IMR-90 (cell line): Measurements from ENCODE around the gene POLR3G. TPM values are rescaled to one million over a fixed set of nuclear protein-coding genes. Genes with fewer than 3 reads are reported as not detected.

ENCODE experiments used
- ATAC-seq: fragments of 200-7000 bp; cut with Tn5 transposase; 2 replicates; pipeline ENCODE4 v1.9.1; 2020; ENCODE audit warnings: low read depth, mild to moderate bottlenecking, moderate library complexity
- BruUV-seq: library from RNA; stranded (reverse); fragments of 400-500 nt; replicated peaks from 2 replicates; lab custom pipeline; 2021; lab: Mats Ljungman, UMichigan
- CTCF ChIA-PET: fragments of 300-600 bp; formaldehyde crosslinking; extraction: SDS; loops from one replicate; lab custom pipeline; 2021; ENCODE audit warnings: antibody characterized with exemption; lab: Yijun Ruan, JAX
- POLR2A ChIA-PET: fragments of 300-600 bp; sonication (Branson Sonifier 250); formaldehyde crosslinking; loops from one replicate; lab custom pipeline; 2022; ENCODE audit warnings: antibody characterized with exemption; ENCODE audit not compliant: unreplicated experiment; lab: Charles Lee
- DNase-seq: peaks from one replicate; pipeline ENCODE4 v3.0.0; 2013
- H2AFZ ChIP-seq: replicated peaks from 2 replicates; pipeline ENCODE3; 2013; ENCODE audit warnings: low read length, mild to moderate bottlenecking; ENCODE audit not compliant: poor library complexity
- H2AK5ac ChIP-seq: 2 replicates; pipeline ENCODE4 v1.6.1; 2013; ENCODE audit warnings: low read depth, low read length, inconsistent platforms
- H2AK9ac ChIP-seq: replicated peaks from 2 replicates; pipeline ENCODE3; 2013; ENCODE audit warnings: mild to moderate bottlenecking, low read depth, low read length, moderate library complexity; ENCODE audit not compliant: poor library complexity
- H2BK120ac ChIP-seq: 2 replicates; pipeline ENCODE4 v1.6.1; 2013; ENCODE audit warnings: low read depth, low read length, inconsistent platforms
- H2BK15ac ChIP-seq: 3 replicates; pipeline ENCODE4 v1.6.1; 2013; ENCODE audit warnings: low read depth, low read length, inconsistent platforms
- H2BK20ac ChIP-seq: 2 replicates; pipeline ENCODE4 v1.6.1; 2013; ENCODE audit warnings: low read depth, mild to moderate bottlenecking, inconsistent platforms, low read length, moderate library complexity
- H2BK5ac ChIP-seq: 2 replicates; pipeline ENCODE4 v1.6.1; 2013; ENCODE audit warnings: mild to moderate bottlenecking, low read depth, low read length, inconsistent platforms; ENCODE audit not compliant: poor library complexity, severe bottlenecking
- H3K14ac ChIP-seq: replicated peaks from 2 replicates; pipeline ENCODE4 v1.6.1; 2013; ENCODE audit warnings: low read depth, low read length, inconsistent platforms
- H3K18ac ChIP-seq: 2 replicates; pipeline ENCODE4 v1.6.1; 2013; ENCODE audit warnings: low read depth, low read length, control low read depth
- H3K23ac ChIP-seq: 2 replicates; pipeline ENCODE4 v1.6.1; 2013; ENCODE audit warnings: low read depth, low read length, inconsistent platforms
- H3K27ac ChIP-seq: 2 replicates; pipeline ENCODE4 v1.5.1; 2013; ENCODE audit warnings: mild to moderate bottlenecking, control low read depth, low read length; ENCODE audit not compliant: insufficient read depth
- H3K27me3 ChIP-seq: 2 replicates; pipeline ENCODE4 v1.6.1; 2013; ENCODE audit warnings: low read length; ENCODE audit not compliant: control insufficient read depth, insufficient read depth
- H3K36me3 ChIP-seq: 2 replicates; pipeline ENCODE4 v1.6.1; 2013; ENCODE audit warnings: low read length, mixed read lengths; ENCODE audit not compliant: control insufficient read depth, insufficient read depth
- H3K4ac ChIP-seq: 2 replicates; pipeline ENCODE4 v1.6.1; 2013; ENCODE audit warnings: low read depth, low read length, inconsistent platforms
- H3K4me1 ChIP-seq: 2 replicates; pipeline ENCODE4 v1.6.1; 2013; ENCODE audit warnings: low read length, mixed read lengths; ENCODE audit not compliant: control insufficient read depth, insufficient read depth
- H3K4me2 ChIP-seq: 2 replicates; pipeline ENCODE4 v1.6.1; 2013; ENCODE audit warnings: low read depth, mild to moderate bottlenecking, control low read depth, low read length, moderate library complexity
- H3K4me3 ChIP-seq: 2 replicates; pipeline ENCODE4 v1.5.1; 2013; ENCODE audit warnings: low read depth, mild to moderate bottlenecking, control low read depth, low read length, moderate library complexity; ENCODE audit not compliant: insufficient read depth
- H3K56ac ChIP-seq: 2 replicates; pipeline ENCODE4 v1.6.1; 2013; ENCODE audit warnings: low read length, inconsistent platforms; ENCODE audit not compliant: insufficient read depth; ENCODE audit errors: extremely low read depth
- H3K79me1 ChIP-seq, 2 experiments: 2 replicates each; pipeline ENCODE4 v1.6.1; 2013; ENCODE audit warnings: low read length in 2 of 2, inconsistent platforms in 1 of 2, low read depth in 1 of 2
- H3K9ac ChIP-seq: 2 replicates; pipeline ENCODE4 v1.6.1; 2013; ENCODE audit warnings: low read depth, low read length, control low read depth
- H3K9me1 ChIP-seq: 2 replicates; pipeline ENCODE4 v1.6.1; 2013; ENCODE audit warnings: low read length, inconsistent platforms; ENCODE audit not compliant: insufficient read depth
- H3K9me3 ChIP-seq: 2 replicates; pipeline ENCODE4 v1.6.1; 2013; ENCODE audit warnings: low read length; ENCODE audit not compliant: control insufficient read depth, insufficient read depth
- H4K20me1 ChIP-seq: 2 replicates; pipeline ENCODE4 v1.6.1; 2013; ENCODE audit warnings: low read length, inconsistent platforms; ENCODE audit not compliant: insufficient read depth
- H4K5ac ChIP-seq: 2 replicates; pipeline ENCODE4 v1.6.1; 2013; ENCODE audit warnings: mild to moderate bottlenecking, low read depth, low read length, control low read depth
- H4K8ac ChIP-seq, 2 experiments: 2 replicates each; pipeline ENCODE4 v1.6.1; 2013; ENCODE audit warnings: low read depth in 2 of 2, low read length in 2 of 2, control low read depth in 1 of 2, inconsistent platforms in 1 of 2
- H4K91ac ChIP-seq: 2 replicates; pipeline ENCODE4 v1.6.1; 2013; ENCODE audit warnings: low read depth, low read length, inconsistent platforms; ENCODE audit not compliant: insufficient read depth
- CEBPB ChIP-seq: IDR thresholded peaks from 2 replicates; pipeline ENCODE4 v1.6.1; 2012; ENCODE audit warnings: low read depth, low read length, improper control_type of control experiment
- MAZ ChIP-seq: IDR thresholded peaks from 2 replicates; pipeline ENCODE4 v1.6.1; 2012; ENCODE audit warnings: low read depth, mild to moderate bottlenecking, low read length, improper control_type of control experiment, moderate library complexity, borderline replicate concordance
- MXI1 ChIP-seq: IDR thresholded peaks from 2 replicates; pipeline ENCODE4 v1.6.1; 2012; ENCODE audit warnings: low read depth, mild to moderate bottlenecking, low read length, moderate library complexity, borderline replicate concordance
- RAD21 ChIP-seq: IDR thresholded peaks from 2 replicates; pipeline ENCODE4 v1.6.1; 2012; ENCODE audit warnings: low read length, improper control_type of control experiment
- WGBS, 2 experiments: methylation state at CpG; one replicate each; pipeline versions ENCODE4 v1.1.5 to v1.1.7; 2013; ENCODE audit warnings: missing lambda C conversion rate in 2 of 2; ENCODE audit not compliant: insufficient read length in 1 of 2; ENCODE audit errors: extremely low coverage in 2 of 2; 5-methylcytosine and 5-hydroxymethylcytosine counted together
- dilution Hi-C: fragments of 300-500 bp; cut with HindIII; formaldehyde crosslinking; loops from one replicate; pipeline ENCODE4 v1.14.3; 2018; ENCODE audit warnings: low sequenced_read_pairs; ENCODE audit not compliant: unreplicated experiment
- in situ Hi-C: fragments of 300-500 bp; cut with MboI; formaldehyde crosslinking; loops from 3 replicates; pipeline ENCODE4 v1.14.3; 2019; ENCODE audit warnings: low sequenced_read_pairs, inconsistent platforms, mixed read lengths
- intact Hi-C: fragments of 100-400 bp; cut with micrococcal nuclease; formaldehyde crosslinking; loops from 2 replicates; pipeline ENCODE4 v1.10.0; 2022
- polyA plus RNA-seq, 3 experiments: library from polyadenylated mRNA; depleted of rRNA; stranded (reverse); fragments of >200 nt; gene quantifications; 2 replicates each; pipeline ENCODE4 v1.2.3, GENCODE V29; 2012; ENCODE audit warnings: low replicate concordance in 1 of 3
- total RNA-seq: library from RNA; depleted of rRNA; stranded (reverse); fragments of >200 nt; gene quantifications from 2 replicates; pipeline ENCODE4 v1.2.3, GENCODE V29; 2012
- TF ChIP-seq, protein P1 (sequence below): fragments of 150-350 bp; IDR thresholded peaks from 2 replicates; pipeline ENCODE4 v1.6.1; 2016; ENCODE audit warnings: low read depth, mild to moderate bottlenecking, low read length, moderate library complexity, borderline replicate concordance
- TF ChIP-seq, protein P2 (sequence below): fragments of 150-350 bp; IDR thresholded peaks from 2 replicates; pipeline ENCODE4 v1.6.1; 2017; ENCODE audit warnings: mild to moderate bottlenecking, antibody characterized with exemption, low read length, low read depth
- TF ChIP-seq, protein P3 (sequence below): conservative IDR thresholded peaks from 2 replicates; pipeline ENCODE4 v1.5.1; 2012; ENCODE audit warnings: mild to moderate bottlenecking, low read depth, low read length, improper control_type of control experiment

Gene POLR3G
- total and polyA plus RNA-seq, 2 of the 4 experiments (the other 2 are of a cell fraction), result 10.6 to 11.6 TPM

DNA sequence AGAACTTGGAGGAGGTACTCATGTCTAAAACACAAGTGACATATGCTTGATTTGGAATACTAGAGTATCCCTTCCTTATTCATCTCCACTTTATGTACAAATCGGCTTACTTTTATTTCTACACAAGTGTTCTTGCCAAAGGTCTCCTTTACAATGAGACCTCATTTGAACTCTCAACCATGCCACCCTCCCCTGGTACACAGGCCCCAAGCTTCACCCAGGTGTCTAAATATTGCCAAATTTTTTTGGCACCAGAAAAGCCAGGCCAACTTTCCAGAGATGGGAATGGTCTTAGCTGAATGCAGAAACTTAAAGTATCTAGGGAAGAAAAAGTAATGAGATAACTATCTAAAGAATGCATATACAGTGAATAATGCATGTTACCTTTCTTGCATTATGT lies 35.8 kb downstream of the POLR3G start:
- Histone ChIP-seq H3K56ac (no peak overlapping the region), H2AK5ac (no peak overlapping the region), H2BK5ac (no peak overlapping the region), H3K9me3 (no peaks in the 10 kb centered on the region), H3K4me2 (no peak overlapping the region), H3K36me3 (peaks cover 2% of the 10 kb centered on the region; the same call in 1 of the 2 replicates), H2BK15ac (no peak overlapping the region), H4K20me1 (no peaks in the 10 kb centered on the region), H3K4ac (no peak overlapping the region), H3K27me3 (no peaks in the 10 kb centered on the region), H2AK9ac (no peak overlapping the region), H4K8ac (no peak overlapping the region), H4K5ac (no peak overlapping the region), H3K79me1 (no peaks in the 10 kb centered on the region; a peak in 1 of 4 replicates), H2AFZ (no peak overlapping the region), H3K4me3 (no peak overlapping the region), H3K14ac (no peak overlapping the region), H3K9me1 (no peaks in the 10 kb centered on the region), H3K27ac (no peak overlapping the region), H3K9ac (no peak overlapping the region), H2BK120ac (no peak overlapping the region), H4K91ac (no peak overlapping the region), H3K18ac (no peak overlapping the region), H3K23ac (no peak overlapping the region), H2BK20ac (no peak overlapping the region), H3K4me1 (peaks cover 2% of the 10 kb centered on the region; the same call in 1 of the 2 replicates)
- in situ Hi-C loops, result no loop called here
- no TSS peak for BruUV-seq
- WGBS, 2 experiments, result no CpG with 5 or more reads among the region's 1 CpG
- DNase-seq (no peak), ATAC-seq (no peak)
- TF ChIP-seq, protein P1, sequence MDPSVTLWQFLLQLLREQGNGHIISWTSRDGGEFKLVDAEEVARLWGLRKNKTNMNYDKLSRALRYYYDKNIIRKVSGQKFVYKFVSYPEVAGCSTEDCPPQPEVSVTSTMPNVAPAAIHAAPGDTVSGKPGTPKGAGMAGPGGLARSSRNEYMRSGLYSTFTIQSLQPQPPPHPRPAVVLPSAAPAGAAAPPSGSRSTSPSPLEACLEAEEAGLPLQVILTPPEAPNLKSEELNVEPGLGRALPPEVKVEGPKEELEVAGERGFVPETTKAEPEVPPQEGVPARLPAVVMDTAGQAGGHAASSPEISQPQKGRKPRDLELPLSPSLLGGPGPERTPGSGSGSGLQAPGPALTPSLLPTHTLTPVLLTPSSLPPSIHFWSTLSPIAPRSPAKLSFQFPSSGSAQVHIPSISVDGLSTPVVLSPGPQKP, result no peak
- TF ChIP-seq MAZ (no peak), MXI1 (no peak), CEBPB (no peak), RAD21 (no peak)
- TF ChIP-seq, protein P2, sequence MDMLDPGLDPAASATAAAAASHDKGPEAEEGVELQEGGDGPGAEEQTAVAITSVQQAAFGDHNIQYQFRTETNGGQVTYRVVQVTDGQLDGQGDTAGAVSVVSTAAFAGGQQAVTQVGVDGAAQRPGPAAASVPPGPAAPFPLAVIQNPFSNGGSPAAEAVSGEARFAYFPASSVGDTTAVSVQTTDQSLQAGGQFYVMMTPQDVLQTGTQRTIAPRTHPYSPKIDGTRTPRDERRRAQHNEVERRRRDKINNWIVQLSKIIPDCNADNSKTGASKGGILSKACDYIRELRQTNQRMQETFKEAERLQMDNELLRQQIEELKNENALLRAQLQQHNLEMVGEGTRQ, result no peak
- TF ChIP-seq, protein P3, sequence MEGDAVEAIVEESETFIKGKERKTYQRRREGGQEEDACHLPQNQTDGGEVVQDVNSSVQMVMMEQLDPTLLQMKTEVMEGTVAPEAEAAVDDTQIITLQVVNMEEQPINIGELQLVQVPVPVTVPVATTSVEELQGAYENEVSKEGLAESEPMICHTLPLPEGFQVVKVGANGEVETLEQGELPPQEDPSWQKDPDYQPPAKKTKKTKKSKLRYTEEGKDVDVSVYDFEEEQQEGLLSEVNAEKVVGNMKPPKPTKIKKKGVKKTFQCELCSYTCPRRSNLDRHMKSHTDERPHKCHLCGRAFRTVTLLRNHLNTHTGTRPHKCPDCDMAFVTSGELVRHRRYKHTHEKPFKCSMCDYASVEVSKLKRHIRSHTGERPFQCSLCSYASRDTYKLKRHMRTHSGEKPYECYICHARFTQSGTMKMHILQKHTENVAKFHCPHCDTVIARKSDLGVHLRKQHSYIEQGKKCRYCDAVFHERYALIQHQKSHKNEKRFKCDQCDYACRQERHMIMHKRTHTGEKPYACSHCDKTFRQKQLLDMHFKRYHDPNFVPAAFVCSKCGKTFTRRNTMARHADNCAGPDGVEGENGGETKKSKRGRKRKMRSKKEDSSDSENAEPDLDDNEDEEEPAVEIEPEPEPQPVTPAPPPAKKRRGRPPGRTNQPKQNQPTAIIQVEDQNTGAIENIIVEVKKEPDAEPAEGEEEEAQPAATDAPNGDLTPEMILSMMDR, result no peak
- dilution Hi-C loops, result no loop called here
- ChIA-PET POLR2A (interaction anchor here (0.6 kb wide), 1 partner anchor 10 kb away, joined by 3 read pairs; no protein-coding TSS in a partner anchor), CTCF (no interaction called here)
- intact Hi-C loops, result loop anchor here (2.0 kb wide), 1 partner anchor 16 kb away; no protein-coding TSS in a partner anchor
